SK-N-SH treated with all-trans-retinoic acid at 6 μM for 48 hours (cell line): ENCODE data around the gene WSCD2.

ENCODE experiments used
- ATAC-seq: fragments of 200-7000 bp; cut with Tn5 transposase; 3 replicates; pipeline ENCODE4 v1.9.1; 2020; ENCODE audit warnings: mild to moderate bottlenecking, moderate library complexity
- ARNTL ChIP-seq: fragments of 450-650 bp; formaldehyde crosslinking; IDR thresholded peaks from 2 replicates; pipeline ENCODE4 v1.5.0; 2020; ENCODE audit warnings: low read depth, mild to moderate bottlenecking, moderate library complexity, borderline replicate concordance
- BACH2 ChIP-seq: fragments of 250-450 bp; sonication (Bioruptor Pico); IDR thresholded peaks from 2 replicates; pipeline ENCODE4 v1.9.0; 2021; ENCODE audit warnings: mild to moderate bottlenecking, borderline replicate concordance
- CSDC2 ChIP-seq: fragments of 250-450 bp; sonication (Bioruptor Pico); IDR thresholded peaks from 2 replicates; pipeline ENCODE4 v1.5.0; 2020; ENCODE audit warnings: mild to moderate bottlenecking, moderate library complexity
- CSRNP3 ChIP-seq: fragments of 250-450 bp; sonication (Bioruptor Pico); IDR thresholded peaks from 2 replicates; pipeline ENCODE4 v1.5.1; 2021; ENCODE audit warnings: mild to moderate bottlenecking, moderate library complexity
- ESRRG ChIP-seq: fragments of 250-450 bp; sonication (Bioruptor Pico); IDR thresholded peaks from 2 replicates; pipeline ENCODE4 v1.6.1; 2021; ENCODE audit warnings: mild to moderate bottlenecking
- ISL1 ChIP-seq: fragments of 250-450 bp; sonication (Bioruptor Pico); IDR thresholded peaks from 2 replicates; pipeline ENCODE4 v2.1.2; 2022; ENCODE audit warnings: mild to moderate bottlenecking, moderate library complexity
- OSR1 ChIP-seq: fragments of 250-450 bp; sonication (Bioruptor Pico); IDR thresholded peaks from 2 replicates; pipeline ENCODE4 v1.8.0; 2022; ENCODE audit warnings: moderate library complexity, mild to moderate bottlenecking, inconsistent platforms
- PATZ1 ChIP-seq: fragments of 250-450 bp; sonication (Bioruptor Pico); IDR thresholded peaks from 2 replicates; pipeline ENCODE4 v1.8.0; 2020; ENCODE audit warnings: mild to moderate bottlenecking, moderate library complexity, borderline replicate concordance
- PPARA ChIP-seq: fragments of 250-450 bp; sonication (Bioruptor Pico); IDR thresholded peaks from 2 replicates; pipeline ENCODE4 v1.5.0; 2020; ENCODE audit warnings: mild to moderate bottlenecking, borderline replicate concordance
- RARB ChIP-seq: fragments of 250-450 bp; sonication (Bioruptor Pico); IDR thresholded peaks from 2 replicates; pipeline ENCODE4 v1.8.0; 2021; ENCODE audit warnings: mild to moderate bottlenecking, moderate library complexity
- SNAI2 ChIP-seq: fragments of 250-450 bp; sonication (Bioruptor Pico); IDR thresholded peaks from 2 replicates; pipeline ENCODE4 v1.5.0; 2020; ENCODE audit warnings: mild to moderate bottlenecking, moderate library complexity
- TCF4 ChIP-seq: fragments of 250-450 bp; sonication (Bioruptor Pico); IDR thresholded peaks from 2 replicates; pipeline ENCODE4 v1.8.0; 2021; ENCODE audit warnings: mild to moderate bottlenecking, moderate library complexity, borderline replicate concordance
- TOX ChIP-seq: fragments of 250-450 bp; sonication (Bioruptor Pico); IDR thresholded peaks from 2 replicates; pipeline ENCODE4 v1.8.0; 2021; ENCODE audit warnings: mild to moderate bottlenecking, moderate library complexity, borderline replicate concordance
- TSHZ2 ChIP-seq: fragments of 250-450 bp; sonication (Bioruptor Pico); IDR thresholded peaks from 2 replicates; pipeline ENCODE4 v1.5.0; 2020; ENCODE audit warnings: mild to moderate bottlenecking, moderate library complexity
- ZC3H10 ChIP-seq: fragments of 250-450 bp; sonication (Bioruptor Pico); IDR thresholded peaks from 2 replicates; pipeline ENCODE4 v1.5.1; 2021; ENCODE audit warnings: mild to moderate bottlenecking, moderate library complexity
- ZFP30 ChIP-seq: fragments of 450-650 bp; formaldehyde crosslinking; IDR thresholded peaks from 2 replicates; pipeline ENCODE4 v1.5.0; 2022; ENCODE audit warnings: mild to moderate bottlenecking, moderate library complexity
- ZNF565 ChIP-seq: fragments of 450-650 bp; formaldehyde crosslinking; conservative IDR thresholded peaks from 2 replicates; pipeline ENCODE4 v1.5.0; 2020; ENCODE audit warnings: low read depth, mild to moderate bottlenecking, moderate library complexity
- ZNF70 ChIP-seq: fragments of 450-650 bp; formaldehyde crosslinking; IDR thresholded peaks from 2 replicates; pipeline ENCODE4 v1.5.0; 2020; ENCODE audit warnings: mild to moderate bottlenecking, moderate library complexity
- ZNF8 ChIP-seq: fragments of 450-650 bp; formaldehyde crosslinking; IDR thresholded peaks from 2 replicates; pipeline ENCODE4 v1.5.0; 2020; ENCODE audit warnings: mild to moderate bottlenecking, moderate library complexity
- TF ChIP-seq, protein P1 (sequence below): fragments of 250-450 bp; sonication (Bioruptor Pico); IDR thresholded peaks from 2 replicates; pipeline ENCODE4 v1.8.0; 2021; ENCODE audit warnings: low read depth, mild to moderate bottlenecking, moderate library complexity, borderline replicate concordance
- TF ChIP-seq, protein P2 (sequence below): fragments of 250-450 bp; sonication (Bioruptor Pico); IDR thresholded peaks from 2 replicates; pipeline ENCODE4 v1.5.1; 2020; ENCODE audit warnings: low read depth, mild to moderate bottlenecking, moderate library complexity

Gene WSCD2

DNA sequence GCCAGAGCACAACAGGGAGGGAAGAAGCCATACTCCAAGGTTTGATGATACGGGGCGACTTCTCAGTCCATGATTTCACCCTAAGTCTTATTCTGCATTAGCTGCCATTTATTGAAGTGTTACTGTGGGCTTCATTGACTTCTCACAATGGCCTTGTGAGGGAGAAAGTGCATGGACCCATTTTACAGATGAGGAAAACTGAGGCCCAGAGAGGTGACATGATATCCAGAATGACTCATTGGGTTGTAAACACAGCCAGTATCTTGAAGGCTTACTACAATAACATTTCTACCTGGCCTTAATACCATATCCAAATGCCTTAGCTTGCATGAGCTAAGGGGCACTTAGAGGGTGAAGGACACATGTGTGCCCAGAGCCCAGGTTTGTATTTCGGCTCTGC lies 109.4 kb downstream of the WSCD2 start:
- no peak for ATAC-seq
- TF ChIP-seq TOX (no peak), PATZ1 (no peak), ISL1 (CRISPR knock-in tag) (no peak), PPARA (CRISPR knock-in tag) (no peak), RARB (no peak), TCF4 (CRISPR knock-in tag) (no peak), ZNF565 (CRISPR knock-in tag) (no peak), SNAI2 (CRISPR knock-in tag) (no peak), BACH2 (CRISPR knock-in tag) (no peak), ZNF70 (no peak)
- TF ChIP-seq, protein P1, sequence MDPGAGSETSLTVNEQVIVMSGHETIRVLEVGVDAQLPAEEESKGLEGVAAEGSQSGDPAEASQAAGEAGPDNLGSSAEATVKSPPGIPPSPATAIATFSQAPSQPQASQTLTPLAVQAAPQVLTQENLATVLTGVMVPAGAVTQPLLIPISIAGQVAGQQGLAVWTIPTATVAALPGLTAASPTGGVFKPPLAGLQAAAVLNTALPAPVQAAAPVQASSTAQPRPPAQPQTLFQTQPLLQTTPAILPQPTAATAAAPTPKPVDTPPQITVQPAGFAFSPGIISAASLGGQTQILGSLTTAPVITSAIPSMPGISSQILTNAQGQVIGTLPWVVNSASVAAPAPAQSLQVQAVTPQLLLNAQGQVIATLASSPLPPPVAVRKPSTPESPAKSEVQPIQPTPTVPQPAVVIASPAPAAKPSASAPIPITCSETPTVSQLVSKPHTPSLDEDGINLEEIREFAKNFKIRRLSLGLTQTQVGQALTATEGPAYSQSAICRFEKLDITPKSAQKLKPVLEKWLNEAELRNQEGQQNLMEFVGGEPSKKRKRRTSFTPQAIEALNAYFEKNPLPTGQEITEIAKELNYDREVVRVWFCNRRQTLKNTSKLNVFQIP (CRISPR knock-in tag): no peak

DNA sequence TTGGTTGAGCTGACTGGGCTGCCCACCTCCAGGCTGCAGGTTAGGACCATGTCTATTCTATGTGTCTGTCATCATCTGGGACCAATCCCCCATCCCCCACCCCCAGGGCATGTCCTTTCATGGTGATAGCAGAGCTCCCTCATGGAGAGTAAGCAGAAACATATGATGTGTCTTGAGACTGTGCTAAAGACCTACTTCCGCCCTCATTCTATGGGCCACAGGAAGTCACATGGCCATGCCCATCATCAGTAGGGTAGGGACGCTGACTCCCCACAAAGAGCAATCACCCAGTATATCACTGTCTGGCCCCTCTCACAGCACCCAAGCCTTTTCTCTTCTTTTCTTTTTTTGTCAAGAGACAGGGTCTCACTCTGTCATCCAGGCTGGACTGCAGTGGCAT lies 110.3 kb downstream of the WSCD2 start:
- TF ChIP-seq ZNF565 (CRISPR knock-in tag) (no peak), ZC3H10 (CRISPR knock-in tag) (no peak), TSHZ2 (no peak), OSR1 (CRISPR knock-in tag) (no peak), ZNF8 (no peak), CSRNP3 (CRISPR knock-in tag) (no peak), SNAI2 (CRISPR knock-in tag) (no peak), BACH2 (CRISPR knock-in tag) (no peak)
- no peak for ATAC-seq

GRCh38 chr12:108240027-108240785 lies 111.1 kb downstream of the WSCD2 start:
- TF ChIP-seq ZFP30 (CRISPR knock-in tag): no peak
- no peak for TF ChIP-seq OSR1 (CRISPR knock-in tag)
- no peak for TF ChIP-seq RARB
- ATAC-seq: no peak

- ATAC-seq: no peak
Measured at GRCh38 chr12:108240928-108241327, 111.8 kb downstream of the WSCD2 start.

More at GRCh38 chr12:108240928-108241327, 111.8 kb downstream of the WSCD2 start:
- TF ChIP-seq, protein P2, sequence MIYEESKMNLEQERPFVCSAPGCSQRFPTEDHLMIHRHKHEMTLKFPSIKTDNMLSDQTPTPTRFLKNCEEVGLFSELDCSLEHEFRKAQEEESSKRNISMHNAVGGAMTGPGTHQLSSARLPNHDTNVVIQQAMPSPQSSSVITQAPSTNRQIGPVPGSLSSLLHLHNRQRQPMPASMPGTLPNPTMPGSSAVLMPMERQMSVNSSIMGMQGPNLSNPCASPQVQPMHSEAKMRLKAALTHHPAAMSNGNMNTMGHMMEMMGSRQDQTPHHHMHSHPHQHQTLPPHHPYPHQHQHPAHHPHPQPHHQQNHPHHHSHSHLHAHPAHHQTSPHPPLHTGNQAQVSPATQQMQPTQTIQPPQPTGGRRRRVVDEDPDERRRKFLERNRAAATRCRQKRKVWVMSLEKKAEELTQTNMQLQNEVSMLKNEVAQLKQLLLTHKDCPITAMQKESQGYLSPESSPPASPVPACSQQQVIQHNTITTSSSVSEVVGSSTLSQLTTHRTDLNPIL (CRISPR knock-in tag): no peak
- no peak for TF ChIP-seq ARNTL (CRISPR knock-in tag)
- no peak for TF ChIP-seq TCF4 (CRISPR knock-in tag)
- no peak for TF ChIP-seq ZNF70
- TF ChIP-seq, protein P1 (CRISPR knock-in tag): no peak
- TF ChIP-seq PATZ1: no peak
- TF ChIP-seq SNAI2 (CRISPR knock-in tag): no peak
- no peak for TF ChIP-seq CSDC2
- TF ChIP-seq PPARA (CRISPR knock-in tag): no peak
- no peak for TF ChIP-seq ESRRG (CRISPR knock-in tag)
- TF ChIP-seq ZNF8: no peak
- TF ChIP-seq RARB: no peak
